IPS-20b (cell line): Measurements from ENCODE around the gene DMBT1.

Source experiments
- H3K27ac ChIP-seq: one replicate; pipeline ENCODE4 v1.5.1; 2013; ENCODE audit warnings: low read length
- H3K27me3 ChIP-seq: 2 replicates; pipeline ENCODE4 v1.6.1; 2013; ENCODE audit warnings: mild to moderate bottlenecking, low read length, inconsistent platforms; ENCODE audit not compliant: insufficient read depth
- H3K36me3 ChIP-seq: 2 replicates; pipeline ENCODE4 v1.6.1; 2013; ENCODE audit warnings: low read depth, mild to moderate bottlenecking, inconsistent platforms, low read length, moderate library complexity; ENCODE audit not compliant: insufficient read depth
- H3K4me1 ChIP-seq: 2 replicates; pipeline ENCODE4 v1.6.1; 2013; ENCODE audit warnings: mild to moderate bottlenecking, control low read depth, inconsistent platforms, low read length, moderate library complexity; ENCODE audit not compliant: insufficient read depth
- H3K4me3 ChIP-seq: 2 replicates; pipeline ENCODE4 v1.5.1; 2013; ENCODE audit warnings: mild to moderate bottlenecking, low read length, inconsistent platforms
- H3K9ac ChIP-seq: 2 replicates; pipeline ENCODE4 v1.6.1; 2013; ENCODE audit warnings: low read depth, mild to moderate bottlenecking, inconsistent platforms, low read length, moderate library complexity
- H3K9me3 ChIP-seq: 2 replicates; pipeline ENCODE4 v1.6.1; 2013; ENCODE audit warnings: mild to moderate bottlenecking, low read depth, low read length, inconsistent platforms; ENCODE audit not compliant: insufficient read depth

The DMBT1 gene

DNA sequence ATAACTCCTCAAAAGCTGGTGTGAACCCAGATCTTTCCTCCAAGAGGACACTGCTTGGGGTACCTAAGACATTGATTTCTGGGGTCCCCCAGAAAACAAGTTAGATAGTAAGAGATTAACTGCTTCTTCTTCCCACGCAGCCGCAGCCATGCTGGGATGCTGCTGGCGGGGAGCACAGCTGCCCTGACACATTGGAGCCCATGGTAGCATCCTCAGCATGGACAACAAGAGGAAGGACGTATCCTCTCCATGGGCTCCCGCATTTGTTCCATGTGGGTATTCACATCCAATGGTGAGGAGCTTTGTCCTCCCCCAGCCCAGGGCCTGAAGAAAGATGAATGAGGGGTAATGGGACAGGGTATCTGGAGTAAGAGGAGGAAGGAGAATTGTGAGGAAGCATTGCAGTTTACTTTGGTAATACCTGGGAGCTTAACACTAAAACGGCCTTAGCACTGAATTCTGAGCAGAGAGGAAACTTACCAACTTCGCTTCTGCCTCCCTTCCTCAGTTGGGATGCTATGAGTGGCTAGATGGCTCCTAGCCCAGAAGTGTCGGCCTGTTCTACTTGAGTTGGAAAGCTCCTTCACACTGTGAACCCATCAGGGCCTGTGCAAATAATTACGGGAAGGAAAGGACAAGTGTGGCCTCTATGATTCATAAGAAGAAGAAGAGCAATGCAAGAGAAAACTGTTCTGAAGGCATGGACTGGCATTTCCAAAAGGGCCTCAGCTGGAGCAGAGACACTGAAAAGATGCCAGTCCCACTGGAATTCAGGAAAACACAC lies 95.2 kb downstream of the DMBT1 start:
- no peak overlapping the region for H3K9ac ChIP-seq
- no peaks in the 10 kb centered on the region for H3K27me3 ChIP-seq
- no peaks in the 10 kb centered on the region for H3K36me3 ChIP-seq
- no peaks in the 10 kb centered on the region for H3K4me1 ChIP-seq
- H3K9me3 ChIP-seq: no peaks in the 10 kb centered on the region
- no peak overlapping the region for H3K27ac ChIP-seq
- no peak overlapping the region for H3K4me3 ChIP-seq

DNA sequence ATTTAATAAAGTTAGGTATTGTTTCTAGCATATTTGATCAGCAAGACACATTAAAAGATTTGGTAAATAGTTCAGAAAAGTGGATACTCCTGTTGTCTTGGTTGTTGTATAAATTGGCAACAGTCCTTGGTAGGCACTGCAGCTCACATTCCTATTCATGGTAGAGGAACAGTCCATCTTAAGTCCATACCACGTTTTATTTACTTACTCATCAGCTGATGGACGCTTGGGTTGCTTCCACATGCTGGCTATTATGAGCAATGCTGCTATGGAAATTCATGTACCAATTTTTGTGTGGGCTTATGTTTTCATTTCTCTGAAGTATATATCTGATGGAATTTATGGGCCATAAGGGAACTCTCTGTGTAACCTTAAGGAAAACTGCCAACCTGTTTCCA lies 95.8 kb downstream of the DMBT1 start:
- Histone ChIP-seq H3K36me3 (no peaks in the 10 kb centered on the region), H3K4me1 (no peaks in the 10 kb centered on the region), H3K9me3 (no peaks in the 10 kb centered on the region), H3K27ac (no peak overlapping the region), H3K4me3 (no peak overlapping the region), H3K9ac (no peak overlapping the region), H3K27me3 (no peaks in the 10 kb centered on the region)

GRCh38 chr10:122656741-122657140 lies 96.2 kb downstream of the DMBT1 start:
- Histone ChIP-seq H3K27ac (no peak overlapping the region), H3K4me1 (no peaks in the 10 kb centered on the region), H3K4me3 (no peak overlapping the region), H3K9ac (no peak overlapping the region), H3K36me3 (no peaks in the 10 kb centered on the region), H3K9me3 (no peaks in the 10 kb centered on the region), H3K27me3 (no peaks in the 10 kb centered on the region)

- no peaks in the 10 kb centered on the region for H3K4me1 ChIP-seq
- no peaks in the 10 kb centered on the region for H3K27me3 ChIP-seq
- no peak overlapping the region for H3K9ac ChIP-seq
- H3K27ac ChIP-seq: no peak overlapping the region
- H3K9me3 ChIP-seq: no peaks in the 10 kb centered on the region
- H3K36me3 ChIP-seq: no peaks in the 10 kb centered on the region
- H3K4me3 ChIP-seq: no peak overlapping the region
These were observed 96.7 kb downstream of the DMBT1 start for GRCh38 chr10:122657255-122657654.

GRCh38 chr10:122657729-122658128 lies 97.2 kb downstream of the DMBT1 start:
- Histone ChIP-seq H3K36me3 (no peaks in the 10 kb centered on the region), H3K9me3 (no peaks in the 10 kb centered on the region), H3K9ac (no peak overlapping the region), H3K27ac (no peak overlapping the region), H3K4me3 (no peak overlapping the region), H3K27me3 (no peaks in the 10 kb centered on the region), H3K4me1 (no peaks in the 10 kb centered on the region)

- H3K36me3 ChIP-seq: no peaks in the 10 kb centered on the region
- no peaks in the 10 kb centered on the region for H3K9me3 ChIP-seq
- no peaks in the 10 kb centered on the region for H3K4me1 ChIP-seq
- no peak overlapping the region for H3K4me3 ChIP-seq
- no peak overlapping the region for H3K9ac ChIP-seq
- no peak overlapping the region for H3K27ac ChIP-seq
- H3K27me3 ChIP-seq: no peaks in the 10 kb centered on the region
These were observed 97.9 kb downstream of the DMBT1 start for GRCh38 chr10:122658356-122659049.

DNA sequence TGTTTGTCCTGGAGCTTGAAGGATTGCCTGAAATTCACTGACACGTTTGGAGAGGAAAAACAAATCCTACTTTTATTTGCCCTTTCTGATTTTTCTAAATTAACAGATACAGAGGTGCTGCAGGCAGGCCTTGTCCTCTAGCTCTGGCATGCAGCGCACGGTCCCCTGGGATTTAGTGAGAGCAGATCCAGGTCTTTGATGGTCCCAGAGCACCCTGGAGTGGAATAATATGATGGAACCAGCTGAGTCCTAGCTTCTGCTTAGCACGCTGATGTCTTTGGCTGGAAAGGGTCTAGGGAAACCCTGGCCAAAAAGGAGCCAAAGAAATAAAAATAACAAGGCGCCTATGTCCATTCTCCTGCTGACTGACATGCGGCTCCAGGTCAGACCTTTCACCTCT lies 98.6 kb downstream of the DMBT1 start:
- Histone ChIP-seq H3K36me3 (no peaks in the 10 kb centered on the region), H3K27ac (no peak overlapping the region), H3K4me1 (no peaks in the 10 kb centered on the region), H3K27me3 (no peaks in the 10 kb centered on the region), H3K9ac (no peak overlapping the region), H3K9me3 (no peaks in the 10 kb centered on the region), H3K4me3 (no peak overlapping the region)

DNA sequence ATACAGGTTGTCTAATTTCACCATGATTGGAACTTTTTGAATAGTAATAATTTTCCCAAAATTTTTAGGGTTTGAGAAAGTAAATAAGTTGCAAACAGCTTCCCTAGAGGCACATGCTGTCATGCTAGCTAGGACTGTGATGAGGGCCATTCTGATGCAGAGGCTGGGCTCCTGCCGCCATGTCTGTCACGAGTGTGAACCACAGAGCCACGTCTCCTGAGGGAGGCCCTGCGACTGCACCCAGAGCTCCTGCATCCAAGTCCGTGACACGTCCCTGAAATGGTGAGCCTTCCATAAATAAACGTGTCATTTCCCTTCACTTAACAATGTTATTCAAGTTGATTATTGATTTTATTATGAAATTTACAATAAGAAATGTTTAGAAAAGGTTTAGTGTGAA lies 99.1 kb downstream of the DMBT1 start:
- H3K27ac ChIP-seq: no peak overlapping the region
- no peaks in the 10 kb centered on the region for H3K27me3 ChIP-seq
- H3K36me3 ChIP-seq: no peaks in the 10 kb centered on the region
- no peaks in the 10 kb centered on the region for H3K4me1 ChIP-seq
- H3K9me3 ChIP-seq: no peaks in the 10 kb centered on the region
- H3K4me3 ChIP-seq: no peak overlapping the region
- H3K9ac ChIP-seq: no peak overlapping the region

DNA sequence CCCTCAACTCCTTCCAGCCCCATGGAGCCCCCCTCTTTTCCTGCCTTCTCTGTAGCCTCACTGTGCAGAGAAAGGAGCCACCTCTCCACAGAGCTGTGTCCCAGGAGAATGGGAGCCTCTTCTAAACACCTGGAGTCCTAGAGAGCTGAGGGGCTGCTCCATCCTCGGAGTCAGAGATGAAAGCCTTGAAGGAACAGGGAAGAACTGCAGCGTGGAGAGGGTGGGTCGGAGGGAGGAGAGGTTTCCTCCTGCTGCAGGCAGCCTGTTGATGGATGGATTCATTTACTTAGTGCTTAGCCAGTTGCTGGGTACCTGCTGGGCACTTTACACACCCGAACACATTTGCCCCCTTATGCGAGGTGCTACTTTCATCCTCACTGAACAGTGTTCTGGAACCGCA lies 100.1 kb downstream of the DMBT1 start:
- H3K36me3 ChIP-seq: no peaks in the 10 kb centered on the region
- no peak overlapping the region for H3K4me3 ChIP-seq
- H3K9me3 ChIP-seq: no peaks in the 10 kb centered on the region
- H3K27me3 ChIP-seq: no peaks in the 10 kb centered on the region
- no peak overlapping the region for H3K9ac ChIP-seq
- H3K4me1 ChIP-seq: no peaks in the 10 kb centered on the region
- H3K27ac ChIP-seq: no peak overlapping the region

DNA sequence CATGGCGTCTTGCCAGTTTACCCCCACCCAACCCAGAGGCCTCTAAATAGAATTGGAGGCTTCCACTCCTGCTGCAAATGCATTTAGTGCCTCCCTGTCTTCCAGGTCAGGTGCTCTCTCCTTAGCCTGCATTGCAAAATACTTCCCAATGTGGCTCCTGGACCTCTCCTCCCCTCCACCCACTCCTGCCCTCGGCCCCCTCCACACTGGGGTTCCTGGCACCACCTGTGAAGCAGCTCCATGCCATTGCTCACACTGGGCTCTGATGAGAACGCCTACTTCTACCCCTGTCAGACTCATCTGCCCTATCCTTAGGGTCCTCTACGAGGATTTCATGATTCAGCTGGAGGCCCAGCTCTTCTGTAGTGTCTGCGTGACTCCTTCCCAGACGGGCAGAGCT lies 101.7 kb downstream of the DMBT1 start:
- no peaks in the 10 kb centered on the region for H3K36me3 ChIP-seq
- no peak overlapping the region for H3K4me3 ChIP-seq
- no peak overlapping the region for H3K9ac ChIP-seq
- H3K9me3 ChIP-seq: no peaks in the 10 kb centered on the region
- no peak overlapping the region for H3K27ac ChIP-seq
- H3K4me1 ChIP-seq: no peaks in the 10 kb centered on the region
- H3K27me3 ChIP-seq: no peaks in the 10 kb centered on the region

DNA sequence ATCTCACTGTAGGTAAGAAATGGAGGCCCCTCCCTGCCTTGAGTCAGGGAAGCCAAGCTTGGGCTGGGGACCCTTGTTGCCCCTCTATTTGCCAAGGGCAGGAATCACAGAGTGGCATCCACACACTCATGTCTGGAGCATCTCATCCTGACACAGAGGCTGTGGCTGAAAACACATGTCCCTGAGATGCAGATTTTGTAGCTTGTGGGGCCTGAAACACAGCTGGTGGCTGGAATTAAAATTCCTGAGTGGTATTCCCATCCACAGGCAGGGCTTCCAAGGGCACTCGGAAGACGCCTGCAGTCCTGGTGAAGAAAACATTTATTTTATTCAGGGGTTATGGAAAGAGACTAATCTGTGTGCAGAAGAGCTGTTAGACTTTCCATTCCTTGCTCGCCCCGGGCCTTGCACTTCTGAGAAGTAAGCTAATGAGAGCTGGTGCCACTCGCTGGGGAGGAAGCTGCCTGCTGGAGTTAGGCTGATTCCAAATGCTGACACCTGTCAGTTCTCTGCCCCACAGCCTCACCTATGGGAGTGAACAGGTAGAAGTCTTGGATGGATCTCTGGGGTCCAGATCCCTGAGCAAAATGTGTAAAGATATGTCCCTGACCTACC lies 103.1 kb downstream of the DMBT1 start:
- Histone ChIP-seq H3K27ac (no peak overlapping the region), H3K4me1 (no peaks in the 10 kb centered on the region), H3K9me3 (no peaks in the 10 kb centered on the region), H3K36me3 (no peaks in the 10 kb centered on the region), H3K9ac (no peak overlapping the region), H3K4me3 (no peak overlapping the region), H3K27me3 (no peaks in the 10 kb centered on the region)

GRCh38 chr10:122664501-122664900 lies 103.9 kb downstream of the DMBT1 start:
- H3K27me3 ChIP-seq: no peaks in the 10 kb centered on the region
- H3K4me3 ChIP-seq: no peak overlapping the region
- no peak overlapping the region for H3K27ac ChIP-seq

More at GRCh38 chr10:122664501-122664900, 103.9 kb downstream of the DMBT1 start:
- H3K9ac ChIP-seq: no peak overlapping the region
- H3K36me3 ChIP-seq: no peaks in the 10 kb centered on the region
- no peaks in the 10 kb centered on the region for H3K9me3 ChIP-seq
- no peaks in the 10 kb centered on the region for H3K4me1 ChIP-seq
